H1 (cell line): Measurements from ENCODE around the gene ATP13A3. TPM values are rescaled to one million over a fixed set of nuclear protein-coding genes. Genes with fewer than 3 reads are reported as not detected.
A peak's percentile ranks its signal among the peaks of the same experiment; 100 is the strongest.

Experiments
- CTCF ChIA-PET: fragments of 300-600 bp; sonication (Branson Sonifier 250); formaldehyde crosslinking; loops from one replicate; lab custom pipeline; 2021; ENCODE audit not compliant: partially characterized antibody; lab: Charles Lee
- POLR2A ChIA-PET: fragments of 300-600 bp; sonication (Branson Sonifier 250); formaldehyde crosslinking; loops from one replicate; lab custom pipeline; 2021; ENCODE audit warnings: inconsistent platforms; ENCODE audit not compliant: partially characterized antibody; lab: Charles Lee
- DNase-seq, 2 experiments: peaks; one replicate each; pipeline versions ENCODE4 v3.0.0 to v3.0.0-alpha.2; 2010 to 2022; ENCODE audit warnings: low spot score in 2 of 2, low read depth in 1 of 2, mixed read lengths in 1 of 2
- FAIRE-seq: peaks from 2 replicates; lab custom pipeline; 2011; peaks lifted over from hg19 to GRCh38; lab: Jason Lieb, UNC
- H2AFZ ChIP-seq: 2 replicates; pipeline ENCODE4 v1.8.1; 2012; ENCODE audit warnings: low read length, inconsistent platforms
- H2AK5ac ChIP-seq: 2 replicates; pipeline ENCODE4 v1.6.1; 2013; ENCODE audit warnings: low read depth, low read length
- H2BK120ac ChIP-seq: replicated peaks from 2 replicates; pipeline ENCODE3; 2013; ENCODE audit warnings: low read depth, low read length, inconsistent platforms
- H2BK12ac ChIP-seq: 2 replicates; pipeline ENCODE4 v1.6.1; 2013; ENCODE audit warnings: low read depth, low read length
- H2BK15ac ChIP-seq: 2 replicates; pipeline ENCODE4 v1.6.1; 2013; ENCODE audit warnings: low read length
- H2BK20ac ChIP-seq: 2 replicates; pipeline ENCODE4 v1.6.1; 2013; ENCODE audit warnings: low read length
- H2BK5ac ChIP-seq: 2 replicates; pipeline ENCODE4 v1.6.1; 2013; ENCODE audit warnings: low read depth, low read length
- H3K14ac ChIP-seq: 2 replicates; pipeline ENCODE4 v1.6.1; 2013; ENCODE audit warnings: inconsistent platforms; ENCODE audit not compliant: insufficient read length
- H3K18ac ChIP-seq: 2 replicates; pipeline ENCODE4 v1.6.1; 2013; ENCODE audit warnings: low read length; ENCODE audit errors: extremely low read depth
- H3K23ac ChIP-seq: 2 replicates; pipeline ENCODE4 v1.6.1; 2013; ENCODE audit warnings: inconsistent platforms; ENCODE audit not compliant: insufficient read length
- H3K23me2 ChIP-seq: 2 replicates; pipeline ENCODE4 v1.6.1; 2013; ENCODE audit warnings: low read depth, low read length
- H3K27ac ChIP-seq: 2 replicates; pipeline ENCODE4 v1.6.1; 2011; ENCODE audit warnings: low read depth, low read length, inconsistent platforms
- H3K27me3 ChIP-seq, 4 experiments: replicated peaks in 1 of 4; 1 replicate in 1 of 4; 2 replicates in 3 of 4; pipeline versions ENCODE4 v1.6.1 to v1.8.1; 2011 to 2013; ENCODE audit warnings: low read length in 3 of 4, mild to moderate bottlenecking in 3 of 4, inconsistent platforms in 2 of 4, mixed read lengths in 2 of 4, moderate library complexity in 1 of 4; ENCODE audit not compliant: control insufficient read depth in 3 of 4, insufficient read depth in 3 of 4; ENCODE audit errors: extremely low read depth in 1 of 4
- H3K36me3 ChIP-seq, 4 experiments: 2 replicates each; pipeline versions ENCODE4 v1.6.1 to v1.8.1; 2011 to 2013; ENCODE audit warnings: mild to moderate bottlenecking in 4 of 4, low read length in 3 of 4, moderate library complexity in 2 of 4, control low read depth in 1 of 4, inconsistent platforms in 1 of 4; ENCODE audit not compliant: insufficient read depth in 4 of 4, control insufficient read depth in 2 of 4
- H3K4ac ChIP-seq: replicated peaks from 2 replicates; pipeline ENCODE3; 2013; ENCODE audit warnings: low read length, low read depth, mixed read lengths, inconsistent platforms; ENCODE audit not compliant: insufficient read length
- H3K4me1 ChIP-seq, 4 experiments: replicated peaks in 1 of 4; 1 replicate in 1 of 4; 2 replicates in 3 of 4; pipeline versions ENCODE4 v1.6.1 to v1.8.1; 2011 to 2013; ENCODE audit warnings: low read length in 3 of 4, inconsistent platforms in 2 of 4, mixed read lengths in 1 of 4; ENCODE audit not compliant: insufficient read depth in 4 of 4, control insufficient read depth in 3 of 4
- H3K4me2 ChIP-seq, 2 experiments: 2 replicates each; pipeline versions ENCODE4 v1.6.1 to v1.8.1; 2011 to 2013; ENCODE audit warnings: low read depth in 2 of 2, low read length in 2 of 2, control low read depth in 1 of 2, inconsistent platforms in 1 of 2, mild to moderate bottlenecking in 1 of 2; ENCODE audit not compliant: insufficient read depth in 1 of 2
- H3K4me3 ChIP-seq, 4 experiments: fragments of 200-600, 300-600 bp in 1 of 4; sonication (generic), shearing (Covaris generic), sonication (Bioruptor Twin) in 1 of 4; 2 replicates each; pipeline versions ENCODE4 v1.5.1 to v1.8.1; 2011 to 2016; ENCODE audit warnings: low read length in 4 of 4, low read depth in 3 of 4, control low read depth in 2 of 4, inconsistent platforms in 2 of 4, mild to moderate bottlenecking in 2 of 4, mixed read lengths in 1 of 4, moderate library complexity in 1 of 4; ENCODE audit not compliant: insufficient read depth in 2 of 4; ENCODE audit errors: extremely low read depth in 1 of 4
- H3K56ac ChIP-seq: replicated peaks from 2 replicates; pipeline ENCODE3; 2013; ENCODE audit warnings: low read depth, mild to moderate bottlenecking, mixed read lengths, low read length, inconsistent platforms; ENCODE audit not compliant: insufficient read length
- H3K79me1 ChIP-seq: 2 replicates; pipeline ENCODE4 v1.6.1; 2013; ENCODE audit warnings: low read depth, low read length, control low read depth
- H3K79me2 ChIP-seq, 2 experiments: 2 replicates each; pipeline versions ENCODE4 v1.6.1 to v1.8.1; 2012 to 2013; ENCODE audit warnings: low read length in 2 of 2, mild to moderate bottlenecking in 2 of 2, inconsistent platforms in 1 of 2; ENCODE audit not compliant: insufficient read depth in 2 of 2, control insufficient read depth in 1 of 2
- H3K9ac ChIP-seq, 4 experiments: replicated peaks in 1 of 4; 1 replicate in 1 of 4; 2 replicates in 3 of 4; pipeline versions ENCODE4 v1.6.1 to v1.8.1; 2011 to 2013; ENCODE audit warnings: low read depth in 3 of 4, low read length in 3 of 4, control low read depth in 2 of 4, mild to moderate bottlenecking in 2 of 4, moderate library complexity in 2 of 4, inconsistent platforms in 1 of 4; ENCODE audit errors: extremely low read depth in 1 of 4
- H3K9me3 ChIP-seq, 2 experiments: 2 replicates each; pipeline versions ENCODE4 v1.6.1 to v1.8.1; 2012 to 2013; ENCODE audit warnings: mild to moderate bottlenecking in 2 of 2, moderate library complexity in 2 of 2, control low read depth in 1 of 2, inconsistent platforms in 1 of 2, low read depth in 1 of 2, low read length in 1 of 2, mixed read lengths in 1 of 2; ENCODE audit not compliant: insufficient read depth in 2 of 2
- H4K20me1 ChIP-seq, 2 experiments: replicated peaks in 1 of 2; 2 replicates each; pipeline versions ENCODE3 to v1.8.1; 2011 to 2013; ENCODE audit warnings: inconsistent platforms in 2 of 2, low read length in 2 of 2, mild to moderate bottlenecking in 1 of 2; ENCODE audit not compliant: insufficient read depth in 2 of 2, control insufficient read depth in 1 of 2
- H4K5ac ChIP-seq: 2 replicates; pipeline ENCODE4 v1.6.1; 2013; ENCODE audit warnings: low read length, low read depth, mixed read lengths, inconsistent platforms; ENCODE audit not compliant: insufficient read length
- H4K8ac ChIP-seq: 2 replicates; pipeline ENCODE4 v1.8.0; 2013; ENCODE audit warnings: mild to moderate bottlenecking, moderate library complexity, low read length, inconsistent platforms; ENCODE audit not compliant: insufficient read depth; ENCODE audit errors: extremely low read depth
- H4K91ac ChIP-seq: replicated peaks from 2 replicates; pipeline ENCODE3; 2013; ENCODE audit warnings: low read length, mixed read lengths, inconsistent platforms; ENCODE audit not compliant: insufficient read length
- CTBP2 ChIP-seq: IDR thresholded peaks from 2 replicates; pipeline ENCODE4 v1.7.0; 2011; ENCODE audit warnings: borderline replicate concordance, mild to moderate bottlenecking, moderate library complexity, mixed read lengths, low read length; ENCODE audit not compliant: insufficient read depth, insufficient read length
- RAD21 ChIP-seq, 2 experiments: IDR thresholded peaks in 1 of 2; conservative IDR thresholded peaks in 1 of 2; 2 replicates each; pipeline ENCODE4 v1.6.1; 2011; ENCODE audit warnings: low read depth in 2 of 2, low read length in 2 of 2, improper control_type of control experiment in 1 of 2, inconsistent platforms in 1 of 2, mild to moderate bottlenecking in 1 of 2, moderate library complexity in 1 of 2
- WGBS, 2 experiments: shearing (Covaris generic) in 1 of 2; methylation state at CpG; one replicate each; pipeline versions ENCODE4 v1.1.6 to v1.1.7; 2013 to 2015; ENCODE audit warnings: low lambda C conversion rate in 2 of 2, mixed read lengths in 2 of 2, inconsistent platforms in 1 of 2, low coverage in 1 of 2, missing lambda C conversion rate in 1 of 2; ENCODE audit not compliant: insufficient replicate concordance in 2 of 2, insufficient coverage in 1 of 2, insufficient read length in 1 of 2; ENCODE audit errors: extremely low coverage in 1 of 2, missing lambda C conversion rate in 1 of 2; 5-methylcytosine and 5-hydroxymethylcytosine counted together
- polyA plus RNA-seq, 7 experiments: library from polyadenylated mRNA; depleted of rRNA in 3 of 7; stranded (reverse) in 5 of 7; unstranded in 2 of 7; fragments of >200 nt in 5 of 7; fragments of 200-250 nt in 2 of 7; gene quantifications; 1 replicate in 5 of 7; 2 replicates in 1 of 7; 4 replicates in 1 of 7; pipeline versions ENCODE4 v1.2.1 to v1.2.3, GENCODE V29; 2011 to 2013; ENCODE audit warnings: missing spikeins in 2 of 7, mixed read lengths in 2 of 7
- total RNA-seq: library from RNA; stranded (reverse); fragmentation: NEBNext Ultra II Directional; extraction: Animal tissue kit (Norgen Biotek cat#: 25700); gene quantifications from 2 replicates; pipeline ENCODE4 v1.2.1, GENCODE V29; 2021

ATP13A3 gene
- total and polyA plus RNA-seq, 2 of the 8 experiments (the other 6 are each of a cell fraction or from before 2014, with no cell fraction given): 18.6 to 92.2 TPM

DNA sequence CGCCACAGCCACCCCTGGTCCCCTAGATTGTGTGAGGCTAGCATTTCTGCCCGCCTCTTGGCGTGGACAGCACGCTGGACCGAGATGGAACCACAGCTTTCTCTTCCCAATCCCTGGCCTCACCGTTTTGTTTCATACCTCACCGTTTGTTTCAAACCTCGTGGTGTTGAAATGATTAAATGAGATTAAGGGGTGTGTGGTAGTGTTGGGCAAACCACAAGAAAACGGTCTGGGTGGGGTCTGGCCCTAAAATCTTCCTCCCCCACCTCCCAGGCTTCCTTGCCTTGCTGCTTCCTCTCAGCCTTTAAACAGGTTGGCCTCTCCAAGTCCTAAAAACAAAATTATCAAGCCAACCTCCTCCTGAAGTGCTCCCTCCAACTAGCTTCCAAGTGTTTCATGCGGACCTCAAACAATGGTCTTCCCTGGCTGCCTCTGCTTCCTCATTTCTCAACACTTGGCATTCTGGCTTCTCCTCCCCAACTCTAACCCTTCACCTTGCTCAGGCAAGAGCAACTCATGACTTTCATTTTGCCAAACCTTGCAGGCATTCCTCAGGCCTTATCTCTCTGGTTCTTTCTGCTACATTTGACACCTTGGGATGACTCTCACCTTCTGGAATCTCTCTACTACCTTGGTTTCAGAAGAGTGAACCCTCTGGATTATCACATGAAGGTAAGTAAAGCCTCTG, 1.4 kb upstream of the ATP13A3 start:
- no peak for TF ChIP-seq CTBP2
- TF ChIP-seq RAD21 (IDR thresholded peaks at IDR 0.05 in 1 of 2, conservative IDR thresholded peaks at IDR 0.05 in 1 of 2; ENCODE audit: low read depth in 2 of 2, low read length in 2 of 2): no peak
- H2BK20ac ChIP-seq: no peak overlapping the region
- no peak for FAIRE-seq
- peak overlapping the region; percentile 46; the same call in 1 of the 2 replicates for H4K8ac ChIP-seq
- no peak overlapping the region for H3K27ac ChIP-seq
- peak overlapping the region; percentile 80; the same call in 1 of the 2 replicates for H2BK12ac ChIP-seq
- peaks cover 8% of the 10 kb centered on the region; the same call in 1 of the 2 replicates for H3K23me2 ChIP-seq
- peaks cover 0 to 2% (median 0%) of the 10 kb centered on the region in 4 experiments; a peak in 2 of 7 replicates for H3K4me1 ChIP-seq
- H2BK15ac ChIP-seq: no peak overlapping the region
- H4K5ac ChIP-seq: no peak overlapping the region
- H3K9ac ChIP-seq: no peak overlapping the region; a peak in 1 of 7 replicates
- H2BK120ac ChIP-seq: no peak overlapping the region
- no peak for DNase-seq
- H4K91ac ChIP-seq: no peak overlapping the region
- no peak overlapping the region for H3K4ac ChIP-seq
- H3K18ac ChIP-seq: no peak overlapping the region; the same call in 1 of the 2 replicates
- 0 out of 2 replicates have a peak overlapping the region, but pooled peaks have one; percentile 82 for H2AK5ac ChIP-seq
- peak overlapping the region; percentile 60 to 70; a peak in 3 of 4 replicates for H3K4me2 ChIP-seq
- H3K27me3 ChIP-seq: peaks cover 0 to 6% (median 4%) of the 10 kb centered on the region in 4 experiments; a peak in 1 of 7 replicates
- no peak overlapping the region for H2BK5ac ChIP-seq
- peaks cover 0 to 9% of the 10 kb centered on the region in 2 experiments for H4K20me1 ChIP-seq
- H3K14ac ChIP-seq: no peak overlapping the region
- no peaks in the 10 kb centered on the region for H3K79me1 ChIP-seq
- 85% methylated on average over 10 of the region's 10 CpGs; no CpG with 5 or more reads in 1 of the 2 experiments for WGBS, 2 experiments
- H3K79me2 ChIP-seq: peaks cover 12 to 30% of the 10 kb centered on the region in 2 experiments
- ChIA-PET CTCF (interaction anchor here (0.6 to 1.3 kb wide), 4 partner anchors 9 to 19 kb away, joined by 3 to 6 read pairs (median 4); no protein-coding TSS in a partner anchor), POLR2A (interaction anchor here (0.6 to 2.6 kb wide), 5 partner anchors 10 to 199 kb away, joined by 3 to 11 read pairs (median 4); no protein-coding TSS in a partner anchor)
- no peaks in the 10 kb centered on the region for H3K9me3 ChIP-seq
- H3K4me3 ChIP-seq: peak overlapping the region in 2 of 4 experiments; percentile 74 to 75; a peak in 3 of 8 replicates
- no peak overlapping the region for H3K56ac ChIP-seq
- H3K36me3 ChIP-seq: no peaks in the 10 kb centered on the region; a peak in 1 of 8 replicates
- H2AFZ ChIP-seq: no peak overlapping the region
- H3K23ac ChIP-seq: no peak overlapping the region
